ENCODE measurements around the gene ATP8B4. TPM values are rescaled to one million over a fixed set of nuclear protein-coding genes. Genes with fewer than 3 reads are reported as not detected.
A peak's percentile ranks its signal among the peaks of the same experiment; 100 is the strongest.

The ATP8B4 gene
- total and polyA plus RNA-seq, 8 donors: 2.1 to 8.1 (median 2.9) TPM

- no peak overlapping the region for H3K4me3 ChIP-seq
- H3K27me3 ChIP-seq: no peaks in the 10 kb centered on the region
- no peak for TF ChIP-seq CTCF (IDR thresholded peaks at IDR 0.05)
- H3K9me3 ChIP-seq: no peaks in the 10 kb centered on the region
- no peak overlapping the region for H3K27ac ChIP-seq
- intact Hi-C loops (cut with DNase I): no loop called here
- ATAC-seq: no peak
- peaks cover 0 to 5% of the 10 kb centered on the region in 2 donors for H3K4me1 ChIP-seq
- peak in 1 of 4 donors; percentile 11 for DNase-seq
- H3K36me3 ChIP-seq: no peaks in the 10 kb centered on the region
Observed at GRCh38 chr15:49830391-49830790, 288.6 kb downstream of the ATP8B4 start.

GRCh38 chr15:49827311-49827710, 291.7 kb downstream of the ATP8B4 start:
- intact Hi-C loops (cut with DNase I): no loop called here
- Histone ChIP-seq H3K27me3 (no peaks in the 10 kb centered on the region), H3K27ac (no peak overlapping the region), H3K4me3 (no peak overlapping the region), H3K9me3 (no peaks in the 10 kb centered on the region), H3K36me3 (no peaks in the 10 kb centered on the region), H3K4me1 (peaks cover 0 to 5% of the 10 kb centered on the region in 2 donors)
- TF ChIP-seq CTCF (IDR thresholded peaks at IDR 0.05): no peak
- ATAC-seq (no peak), DNase-seq (no peak)

- Histone ChIP-seq H3K9me3 (no peaks in the 10 kb centered on the region), H3K4me3 (no peak overlapping the region), H3K27me3 (no peaks in the 10 kb centered on the region), H3K4me1 (peaks cover 0 to 2% of the 10 kb centered on the region in 2 donors), H3K27ac (no peak overlapping the region), H3K36me3 (no peaks in the 10 kb centered on the region)
- intact Hi-C loops (cut with DNase I): no loop called here
- no peak for TF ChIP-seq CTCF (IDR thresholded peaks at IDR 0.05)
- no peak for DNase-seq
- ATAC-seq: no peak
Observed at GRCh38 chr15:49826640-49827234, 292.3 kb downstream of the ATP8B4 start.

GRCh38 chr15:49824775-49825099, 294.3 kb downstream of the ATP8B4 start:
- H3K4me3 ChIP-seq: no peak overlapping the region
- intact Hi-C loops (cut with DNase I): no loop called here
- no peak overlapping the region for H3K27ac ChIP-seq
- ATAC-seq (no peak), DNase-seq (no peak)
- H3K36me3 ChIP-seq: no peaks in the 10 kb centered on the region
- TF ChIP-seq CTCF (IDR thresholded peaks at IDR 0.05): no peak
- H3K9me3 ChIP-seq: no peaks in the 10 kb centered on the region
- no peaks in the 10 kb centered on the region for H3K27me3 ChIP-seq
- H3K4me1 ChIP-seq: no peaks in the 10 kb centered on the region

- Histone ChIP-seq H3K27ac (no peak overlapping the region), H3K27me3 (no peaks in the 10 kb centered on the region), H3K9me3 (no peaks in the 10 kb centered on the region), H3K4me1 (no peaks in the 10 kb centered on the region), H3K4me3 (no peak overlapping the region), H3K36me3 (no peaks in the 10 kb centered on the region)
- ATAC-seq: no peak
- intact Hi-C loops (cut with DNase I): no loop called here
- no peak for TF ChIP-seq CTCF (IDR thresholded peaks at IDR 0.05)
- no peak for DNase-seq
Observed at GRCh38 chr15:49823987-49824774, 294.9 kb downstream of the ATP8B4 start.

Measured in left lung (tissue), 10 donors.